Small intestine (tissue), 7 donors: Measurements from ENCODE around the gene PSMG4. TPM values are rescaled to one million over a fixed set of nuclear protein-coding genes. Genes with fewer than 3 reads are reported as not detected.

ENCODE experiments used
- DNase-seq, 2 donors: peaks; one replicate each; pipeline versions ENCODE4 v3.0.0 to v3.0.0-alpha.2; 2013
- FAIRE-seq: peaks from 2 replicates; lab custom pipeline; 2012; peaks lifted over from hg19 to GRCh38; lab: Jason Lieb, UNC
- H3K27ac ChIP-seq, 3 donors: one replicate each; pipeline ENCODE4 v1.5.1; 2013; ENCODE audit warnings: low read length in 2 of 3, mild to moderate bottlenecking in 2 of 3, control low read depth in 1 of 3, inconsistent platforms in 1 of 3, low read depth in 1 of 3, moderate library complexity in 1 of 3
- H3K27me3 ChIP-seq, 3 donors: one replicate each; pipeline ENCODE4 v1.6.1; 2013; ENCODE audit warnings: low read length in 3 of 3, inconsistent platforms in 1 of 3; ENCODE audit not compliant: control insufficient read depth in 3 of 3, insufficient read depth in 3 of 3
- H3K36me3 ChIP-seq, 3 donors: one replicate each; pipeline ENCODE4 v1.6.1; 2013; ENCODE audit warnings: low read length in 3 of 3, inconsistent platforms in 1 of 3, low read depth in 1 of 3, mild to moderate bottlenecking in 1 of 3, moderate library complexity in 1 of 3; ENCODE audit not compliant: control insufficient read depth in 3 of 3, insufficient read depth in 2 of 3
- H3K4me1 ChIP-seq, 3 donors: one replicate each; pipeline ENCODE4 v1.6.1; 2013; ENCODE audit warnings: low read length in 2 of 3, inconsistent platforms in 1 of 3, low read depth in 1 of 3, mild to moderate bottlenecking in 1 of 3, moderate library complexity in 1 of 3; ENCODE audit not compliant: control insufficient read depth in 3 of 3, insufficient read depth in 2 of 3
- H3K4me3 ChIP-seq, 3 donors: one replicate each; pipeline ENCODE4 v1.5.1; 2013; ENCODE audit warnings: low read length in 3 of 3, control low read depth in 1 of 3, inconsistent platforms in 1 of 3, low read depth in 1 of 3, mild to moderate bottlenecking in 1 of 3, moderate library complexity in 1 of 3
- H3K9me3 ChIP-seq, 2 donors: one replicate each; pipeline ENCODE4 v1.6.1; 2013; ENCODE audit warnings: low read depth in 1 of 2, low read length in 1 of 2; ENCODE audit not compliant: control insufficient read depth in 2 of 2, insufficient read depth in 1 of 2
- WGBS, 3 donors: extraction: QIAGEN DNeasy Blood & Tissue Kit; methylation state at CpG; one replicate each; pipeline ENCODE4 v1.1.7; 2013; 5-methylcytosine and 5-hydroxymethylcytosine counted together
- polyA plus RNA-seq, 4 donors: library from polyadenylated mRNA; stranded (reverse) in 3 of 4; unstranded in 1 of 4; fragments of 200-250 nt in 3 of 4; fragments of 120-200 nt in 1 of 4; gene quantifications; one replicate each; pipeline versions ENCODE4 v1.2.1 to v1.2.3, GENCODE V29; 2013
- donor health status: healthy with polysubstance abuse.
- donor health status: control.
- donor health status: control.
- donor health status: Bipolar disorder and iron deficiency.
- donor health status: healthy.

PSMG4 gene
- polyA plus RNA-seq, 4 donors = 22.6 to 43.8 (median 33.4) TPM

DNA sequence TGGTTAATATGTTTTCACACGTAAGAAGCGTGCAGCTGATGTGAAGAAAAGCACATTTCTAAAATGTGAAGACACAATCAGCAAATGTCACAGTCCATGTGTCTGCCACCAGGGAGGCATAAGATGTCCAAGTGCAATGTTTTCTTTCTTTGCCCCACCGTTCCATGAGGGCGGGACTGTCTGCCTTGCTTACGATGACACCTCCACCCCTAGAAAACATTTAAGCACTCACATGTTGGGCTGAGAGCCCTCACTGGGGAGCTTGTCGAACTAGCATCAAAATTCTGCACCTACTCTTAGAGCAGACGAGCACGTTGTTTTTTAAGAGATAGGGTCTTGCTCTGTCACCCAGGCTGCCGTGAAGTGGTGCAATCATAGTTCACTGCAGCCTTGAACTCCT, 57.6 kb downstream of the PSMG4 start:
- FAIRE-seq = no peak
- Histone ChIP-seq H3K9me3 (no peaks in the 10 kb centered on the region), H3K4me3 (no peak overlapping the region), H3K4me1 (no peaks in the 10 kb centered on the region), H3K27ac (no peak overlapping the region), H3K36me3 (peaks cover 0 to 71% (median 14%) of the 10 kb centered on the region in 3 donors), H3K27me3 (no peaks in the 10 kb centered on the region)
- 89 to 92% (median 92%) methylated on average over 9 of the region's 9 CpGs for WGBS, 3 donors
- no peak for DNase-seq

DNA sequence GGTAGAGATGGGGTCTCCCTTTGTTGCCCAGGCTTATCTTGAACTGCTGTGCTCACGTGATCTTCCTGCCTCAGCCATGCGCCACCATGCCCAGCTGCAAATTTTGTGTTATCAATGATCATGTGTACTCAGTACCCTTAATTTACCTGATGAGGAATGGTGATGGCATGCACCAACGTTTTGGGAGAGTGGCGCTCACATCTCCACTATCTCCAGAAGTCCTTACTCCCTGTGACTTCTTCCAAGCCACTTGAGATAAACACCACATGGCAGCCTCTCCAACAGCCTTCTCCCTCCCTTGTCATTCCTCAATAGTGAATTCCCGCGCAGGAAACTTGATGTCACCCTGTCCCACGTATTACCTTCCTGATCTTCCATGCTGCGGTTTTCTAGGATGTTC, 58.1 kb downstream of the PSMG4 start:
- no peaks in the 10 kb centered on the region for H3K9me3 ChIP-seq
- FAIRE-seq (no peak), DNase-seq (no peak)
- no peaks in the 10 kb centered on the region for H3K4me1 ChIP-seq
- peaks cover 0 to 73% (median 14%) of the 10 kb centered on the region in 3 donors for H3K36me3 ChIP-seq
- no peaks in the 10 kb centered on the region for H3K27me3 ChIP-seq
- WGBS, 3 donors = 80 to 87% (median 84%) methylated on average over 8 of the region's 8 CpGs
- H3K4me3 ChIP-seq = no peak overlapping the region
- no peak overlapping the region for H3K27ac ChIP-seq

Other genes starting within 250 kb of the PSMG4 start
- 10 to 100 TPM; 14.4 to 31.1 (median 29.5) TPM for gene RIPK1, start 190.5 kb upstream of the PSMG4 start, polyA plus RNA-seq
- gene BPHL, start 140.2 kb upstream of the PSMG4 start, polyA plus RNA-seq = 100 to 1,000 TPM in 1 of 4 donors, 10 to 100 TPM in 3; 20.4 to 171 (median 94.2) TPM
- 10 to 100 TPM; 39.7 to 97.1 (median 67.0) TPM for gene TUBB2A, start 101.4 kb upstream of the PSMG4 start, polyA plus RNA-seq
- gene TUBB2B, start 31.3 kb upstream of the PSMG4 start, polyA plus RNA-seq = 10 to 100 TPM in 1 of 4 donors, 1 to 10 TPM in 3; 3.4 to 23.1 (median 6.4) TPM
- 10 to 100 TPM in 3 of 4 donors, 1 to 10 TPM in 1; 9.5 to 38.3 (median 15.0) TPM for gene SLC22A23, start 198.1 kb downstream of the PSMG4 start, polyA plus RNA-seq